Activated CD4-positive, alpha-beta memory T cell treated with anti-CD3 and anti-CD28 coated beads for 36 hours (primary cell): ENCODE measurements around the gene SLC66A3. TPM values are rescaled to one million over a fixed set of nuclear protein-coding genes. Genes with fewer than 3 reads are reported as not detected.

Experiments
- CTCF ChIA-PET: fragments of 350-600 bp; sonication (Branson Sonifier 250); formaldehyde crosslinking; loops from one replicate; lab custom pipeline; 2021; ENCODE audit warnings: antibody characterized with exemption, inconsistent platforms; lab: Charles Lee
- POLR2A ChIA-PET: fragments of 350-600 bp; sonication (Branson Sonifier 250); formaldehyde crosslinking; loops from one replicate; lab custom pipeline; 2021; ENCODE audit warnings: antibody characterized with exemption; lab: Charles Lee
- DNase-seq: peaks from one replicate; pipeline ENCODE4 v3.0.0-alpha.2; 2020
- H3K27ac Mint-ChIP-seq: one replicate; pipeline ENCODE4 v1.8.0; 2021; ENCODE audit warnings: mixed read lengths
- H3K27me3 Mint-ChIP-seq: one replicate; pipeline ENCODE4 v1.8.0; 2021; ENCODE audit warnings: mixed read lengths
- H3K36me3 Mint-ChIP-seq: one replicate; pipeline ENCODE4 v1.8.0; 2021; ENCODE audit warnings: mixed read lengths
- H3K4me1 Mint-ChIP-seq: one replicate; pipeline ENCODE4 v1.8.0; 2021; ENCODE audit warnings: low read depth, mixed read lengths
- H3K4me3 Mint-ChIP-seq: one replicate; pipeline ENCODE4 v1.8.0; 2021; ENCODE audit warnings: mild to moderate bottlenecking, mixed read lengths
- H3K9me3 Mint-ChIP-seq: one replicate; pipeline ENCODE4 v1.8.0; 2021; ENCODE audit warnings: mixed read lengths
- intact Hi-C: fragments of 100-400 bp; cut with micrococcal nuclease; formaldehyde crosslinking; loops from one replicate; pipeline ENCODE4 v1.15.1; 2023
- total RNA-seq, 2 experiments: library from RNA; stranded (reverse); gene quantifications; one replicate each; pipeline ENCODE4 v1.2.3, GENCODE V29; 2021

The SLC66A3 gene
- total RNA-seq, 2 experiments from 2014 or later = 14.4 to 15.9 TPM

DNA sequence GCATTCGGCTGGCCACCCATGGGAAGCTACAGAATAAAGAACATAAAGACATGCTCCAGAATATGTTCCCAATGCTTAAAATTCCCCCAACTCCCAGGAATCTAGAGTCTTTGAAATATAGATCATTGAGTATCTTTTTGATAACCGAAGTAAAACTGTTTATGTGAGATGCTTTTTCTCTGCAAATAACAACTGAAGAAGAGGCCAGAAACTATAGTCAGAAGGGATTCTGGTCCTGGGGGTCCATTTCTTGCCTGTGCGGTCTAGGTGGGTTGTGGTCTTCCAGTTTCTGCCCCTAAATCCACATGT, 30.6 kb upstream of the SLC66A3 start:
- ChIA-PET POLR2A (no interaction called here), CTCF (interaction anchor here (0.6 to 5.5 kb wide), 25 partner anchors 8 to 622 kb away, joined by 3 to 173 read pairs (median 3); partner anchors contain the start of genes LPIN1 and PDIA6)
- no peaks in the 10 kb centered on the region for H3K9me3 Mint-ChIP-seq
- H3K27ac Mint-ChIP-seq = no peak overlapping the region
- peaks cover 8% of the 10 kb centered on the region for H3K4me1 Mint-ChIP-seq
- H3K4me3 Mint-ChIP-seq = no peak overlapping the region
- intact Hi-C loops = loop anchor here (1.0 kb wide), 2 partner anchors 51 to 289 kb away; no protein-coding TSS in a partner anchor
- no peaks in the 10 kb centered on the region for H3K36me3 Mint-ChIP-seq
- no peaks in the 10 kb centered on the region for H3K27me3 Mint-ChIP-seq
- DNase-seq = no peak

GRCh38 chr2:11127761-11128160, 27.5 kb upstream of the SLC66A3 start:
- CTCF ChIA-PET = interaction anchor here (7.2 kb wide), 1 partner anchor 294 kb away, joined by 108 read pairs; no protein-coding TSS in a partner anchor
- H3K4me1 Mint-ChIP-seq = peaks cover 29% of the 10 kb centered on the region
- intact Hi-C loops = no loop called here
- no peak overlapping the region for H3K27ac Mint-ChIP-seq
- H3K4me3 Mint-ChIP-seq = no peak overlapping the region
- POLR2A ChIA-PET = no interaction called here
- no peaks in the 10 kb centered on the region for H3K9me3 Mint-ChIP-seq
- DNase-seq = no peak
- H3K36me3 Mint-ChIP-seq = no peaks in the 10 kb centered on the region
- no peaks in the 10 kb centered on the region for H3K27me3 Mint-ChIP-seq

DNA sequence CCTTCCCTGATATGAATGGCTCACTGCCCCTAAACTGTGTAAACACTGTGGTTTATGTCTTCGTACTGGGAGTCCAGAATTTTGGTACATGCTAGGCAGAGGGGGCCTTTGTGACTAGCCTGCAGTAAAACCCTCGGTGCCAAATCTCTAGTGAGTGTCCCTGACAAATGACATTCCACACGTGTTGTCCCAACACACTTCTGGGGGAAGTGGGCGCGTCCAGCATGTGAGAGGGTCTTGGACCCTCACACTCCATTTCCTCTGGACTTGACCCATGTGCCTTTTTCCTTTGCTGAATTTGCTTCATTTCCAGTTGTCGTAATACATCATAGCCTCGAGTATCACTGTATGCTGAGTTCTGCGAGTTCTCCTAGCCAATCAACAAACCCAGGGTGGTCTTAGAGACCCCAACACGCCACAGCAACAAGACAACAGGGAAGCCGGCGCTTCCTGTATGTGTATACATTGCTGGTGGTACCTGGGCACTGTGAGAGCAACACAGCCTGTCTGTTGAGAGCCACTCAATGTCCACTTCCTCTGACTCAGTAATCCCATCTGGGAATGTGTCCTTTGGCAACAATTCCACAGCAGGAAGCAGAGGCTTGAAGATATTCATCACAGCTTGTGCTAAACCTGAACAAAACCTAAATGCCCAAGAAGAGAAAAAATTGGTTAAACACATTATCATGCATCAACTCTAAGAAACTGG, 26.9 kb upstream of the SLC66A3 start:
- no peak overlapping the region for H3K27ac Mint-ChIP-seq
- H3K4me3 Mint-ChIP-seq = no peak overlapping the region
- H3K27me3 Mint-ChIP-seq = no peaks in the 10 kb centered on the region
- H3K4me1 Mint-ChIP-seq = peaks cover 33% of the 10 kb centered on the region
- H3K9me3 Mint-ChIP-seq = no peaks in the 10 kb centered on the region
- DNase-seq = no peak
- POLR2A ChIA-PET = interaction anchor here (0.7 kb wide), 1 partner anchor 459 kb away, joined by 3 read pairs; no protein-coding TSS in a partner anchor
- CTCF ChIA-PET = interaction anchor here (1.5 to 7.2 kb wide), 3 partner anchors 294 to 319 kb away, joined by 5 to 108 read pairs (median 7); no protein-coding TSS in a partner anchor
- intact Hi-C loops = no loop called here
- no peaks in the 10 kb centered on the region for H3K36me3 Mint-ChIP-seq

- H3K4me3 Mint-ChIP-seq = peak overlapping the region; percentile 62
- H3K4me1 Mint-ChIP-seq = peaks cover 28% of the 10 kb centered on the region
- ChIA-PET CTCF (interaction anchor here (0.8 to 7.2 kb wide), 11 partner anchors 20 to 454 kb away, joined by 3 to 108 read pairs (median 4); no protein-coding TSS in a partner anchor), POLR2A (interaction anchor here (0.5 kb wide), 1 partner anchor 129 kb away, joined by 5 read pairs; no protein-coding TSS in a partner anchor)
- intact Hi-C loops = loop anchor here (1.0 to 10.0 kb wide), 4 partner anchors 285 to 347 kb away; partner anchors contain the start of gene PDIA6
- no peaks in the 10 kb centered on the region for H3K36me3 Mint-ChIP-seq
- H3K27ac Mint-ChIP-seq = peak overlapping the region; percentile 33
- no peaks in the 10 kb centered on the region for H3K9me3 Mint-ChIP-seq
- peak; percentile 88 for DNase-seq
- no peaks in the 10 kb centered on the region for H3K27me3 Mint-ChIP-seq
Measured at GRCh38 chr2:11129598-11130449, 25.4 kb upstream of the SLC66A3 start.

DNA sequence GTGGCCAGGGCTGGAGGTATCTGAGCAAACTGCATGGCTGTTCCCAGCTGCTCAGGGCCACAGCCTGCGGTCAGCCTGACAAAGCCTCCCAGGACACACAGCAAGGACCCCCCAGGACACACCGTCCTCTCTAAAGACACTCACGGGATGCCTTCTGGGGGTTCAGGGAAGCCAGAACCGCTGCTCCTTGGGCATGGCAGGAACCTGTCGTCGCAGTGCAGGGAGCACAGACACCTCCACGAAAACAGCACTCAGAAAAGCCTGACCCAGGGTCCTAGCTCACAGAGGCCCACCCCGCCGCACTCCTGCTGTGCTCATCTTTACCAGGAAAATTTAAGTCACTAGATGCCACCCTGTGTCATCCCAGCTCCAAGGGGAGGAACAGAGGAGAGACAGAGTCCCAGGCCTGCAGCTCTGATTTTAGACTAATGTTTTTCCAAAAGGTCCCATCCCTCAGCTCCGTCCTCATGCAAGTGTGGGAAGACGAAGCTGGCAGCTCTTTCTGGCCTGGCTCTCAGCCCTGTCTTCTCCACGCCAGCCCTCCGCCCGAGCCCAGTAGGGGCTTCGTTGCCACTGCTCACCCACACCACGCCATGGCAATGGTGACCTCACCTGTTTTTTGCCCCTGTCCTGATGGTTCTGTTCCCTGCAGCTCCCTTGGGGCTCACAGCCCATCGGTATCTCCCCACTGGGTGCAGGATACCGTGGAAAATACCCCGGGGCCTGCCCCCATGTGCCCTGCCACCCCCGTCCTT, 23.9 kb upstream of the SLC66A3 start:
- intact Hi-C loops = loop anchor here (5.0 to 10.0 kb wide), 3 partner anchors 283 to 346 kb away; partner anchors contain the start of gene PDIA6
- no peak for DNase-seq
- Mint-ChIP-seq H3K27me3 (no peaks in the 10 kb centered on the region), H3K9me3 (no peaks in the 10 kb centered on the region), H3K4me1 (peaks cover 28% of the 10 kb centered on the region), H3K4me3 (peak overlapping the region; percentile 65), H3K27ac (no peak overlapping the region), H3K36me3 (no peaks in the 10 kb centered on the region)
- CTCF ChIA-PET = interaction anchor here (0.8 to 7.2 kb wide), 22 partner anchors 9 to 552 kb away, joined by 3 to 123 read pairs (median 11); partner anchors contain the start of genes PDIA6, ROCK2 and SLC66A3
- POLR2A ChIA-PET = interaction anchor here (2.7 kb wide), 1 partner anchor 24 kb away, joined by 14 read pairs; the partner anchor contains the start of gene SLC66A3

GRCh38 chr2:11132036-11132671, 23.1 kb upstream of the SLC66A3 start:
- H3K36me3 Mint-ChIP-seq = no peaks in the 10 kb centered on the region
- CTCF ChIA-PET = interaction anchor here (0.6 to 7.2 kb wide), 42 partner anchors 9 to 556 kb away, joined by 3 to 123 read pairs (median 4); partner anchors contain the start of genes PDIA6, ROCK2 and SLC66A3

DNA sequence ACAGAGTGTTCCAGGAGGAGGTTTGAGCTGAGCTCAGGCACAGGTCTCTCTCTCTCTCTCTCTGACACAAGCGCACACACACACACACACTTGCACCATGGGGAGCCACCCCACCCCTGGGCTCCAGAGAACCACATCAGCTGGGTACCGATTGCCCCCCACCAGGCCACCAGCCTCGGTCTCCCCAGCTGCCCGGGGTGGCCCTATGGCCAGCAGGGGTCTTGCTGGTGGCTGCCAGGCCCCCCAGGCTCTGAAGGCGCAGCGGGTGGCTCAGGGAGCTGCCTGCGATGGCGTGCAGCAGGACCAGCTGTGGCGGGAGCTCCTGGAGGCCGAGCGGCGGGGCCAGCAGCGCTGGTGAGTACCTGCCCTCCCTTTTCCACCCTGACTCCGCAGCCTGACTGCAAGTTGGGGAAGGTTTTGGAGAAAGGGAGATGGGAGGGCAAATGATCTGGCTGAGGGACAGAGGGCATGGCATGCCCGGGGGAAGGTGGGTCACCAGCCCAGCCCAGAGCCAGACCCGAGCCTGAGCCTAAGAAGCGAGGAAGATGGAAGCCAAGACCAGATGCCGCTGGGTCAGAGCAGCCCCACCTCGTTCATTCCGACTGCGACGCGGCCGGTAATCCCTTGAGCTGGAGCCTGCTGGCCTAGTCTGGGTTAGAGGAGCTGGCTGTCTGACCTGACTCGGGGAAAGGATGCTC, 21.9 kb upstream of the SLC66A3 start:
- DNase-seq = no peak
- peaks cover 28% of the 10 kb centered on the region for H3K4me1 Mint-ChIP-seq
- H3K36me3 Mint-ChIP-seq = no peaks in the 10 kb centered on the region
- H3K4me3 Mint-ChIP-seq = peak overlapping the region; percentile 65
- ChIA-PET POLR2A (interaction anchor here (0.6 to 2.7 kb wide), 4 partner anchors 10 to 100 kb away, joined by 3 to 14 read pairs (median 4); partner anchors contain the start of gene SLC66A3), CTCF (interaction anchor here (0.5 to 7.2 kb wide), 53 partner anchors 10 to 1955 kb away, joined by 3 to 123 read pairs (median 5); partner anchors contain the start of genes PDIA6, ROCK2 and SLC66A3)
- intact Hi-C loops = loop anchor here (2.0 to 10.0 kb wide), 5 partner anchors 21 to 549 kb away; partner anchors contain the start of genes PDIA6 and SLC66A3
- H3K9me3 Mint-ChIP-seq = no peaks in the 10 kb centered on the region
- H3K27me3 Mint-ChIP-seq = no peaks in the 10 kb centered on the region
- H3K27ac Mint-ChIP-seq = no peak overlapping the region

More at GRCh38 chr2:11132036-11132671, 23.1 kb upstream of the SLC66A3 start:
- intact Hi-C loops = loop anchor here (1.0 to 10.0 kb wide), 8 partner anchors 23 to 551 kb away; partner anchors contain the start of genes PDIA6 and SLC66A3
- no peak for DNase-seq
- Mint-ChIP-seq H3K4me3 (peak overlapping the region; percentile 65), H3K4me1 (peaks cover 28% of the 10 kb centered on the region), H3K9me3 (no peaks in the 10 kb centered on the region), H3K27ac (peak overlapping the region; percentile 75), H3K27me3 (no peaks in the 10 kb centered on the region)
- POLR2A ChIA-PET = interaction anchor here (0.7 to 2.7 kb wide), 5 partner anchors 12 to 455 kb away, joined by 3 to 14 read pairs (median 4); partner anchors contain the start of gene SLC66A3

DNA sequence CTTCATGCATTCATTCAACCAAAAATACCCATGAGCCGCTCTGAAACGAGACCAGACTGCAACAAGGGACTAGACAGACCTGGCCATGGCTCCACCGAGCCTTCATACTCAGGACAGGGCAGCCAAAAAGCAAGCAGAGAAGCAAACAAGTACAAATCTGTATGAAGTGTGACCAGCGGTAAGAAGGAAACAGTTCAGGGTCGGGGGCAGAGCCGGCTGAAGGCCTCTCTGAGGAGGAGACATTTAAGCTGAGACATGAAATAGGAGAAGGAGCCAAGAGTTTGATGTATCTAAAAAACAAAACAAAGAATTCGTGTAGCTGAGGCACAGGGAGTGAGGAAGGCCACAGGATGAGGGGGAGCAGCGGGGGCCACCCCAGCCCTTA, 21.3 kb upstream of the SLC66A3 start:
- Mint-ChIP-seq H3K36me3 (no peaks in the 10 kb centered on the region), H3K27me3 (no peaks in the 10 kb centered on the region), H3K4me1 (peaks cover 27% of the 10 kb centered on the region), H3K27ac (no peak overlapping the region), H3K4me3 (no peak overlapping the region), H3K9me3 (no peaks in the 10 kb centered on the region)
- POLR2A ChIA-PET = interaction anchor here (1.5 to 2.7 kb wide), 2 partner anchors 10 to 22 kb away, joined by 4 to 14 read pairs; partner anchors contain the start of gene SLC66A3
- no peak for DNase-seq
- CTCF ChIA-PET = interaction anchor here (1.1 to 7.2 kb wide), 11 partner anchors 9 to 554 kb away, joined by 6 to 123 read pairs (median 18); partner anchors contain the start of gene ROCK2
- intact Hi-C loops = loop anchor here (2.0 to 10.0 kb wide), 5 partner anchors 21 to 549 kb away; partner anchors contain the start of genes PDIA6 and SLC66A3

- intact Hi-C loops = loop anchor here (5.0 to 10.0 kb wide), 3 partner anchors 280 to 343 kb away; partner anchors contain the start of gene PDIA6
- H3K36me3 Mint-ChIP-seq = no peaks in the 10 kb centered on the region
- POLR2A ChIA-PET = interaction anchor here (2.7 kb wide), 1 partner anchor 21 kb away, joined by 14 read pairs; the partner anchor contains the start of gene SLC66A3
- no peak overlapping the region for H3K27ac Mint-ChIP-seq
- no peak overlapping the region for H3K4me3 Mint-ChIP-seq
- DNase-seq = no peak
- CTCF ChIA-PET = interaction anchor here (3.0 to 7.2 kb wide), 4 partner anchors 278 to 448 kb away, joined by 26 to 123 read pairs (median 78); no protein-coding TSS in a partner anchor
- no peaks in the 10 kb centered on the region for H3K27me3 Mint-ChIP-seq
- H3K4me1 Mint-ChIP-seq = peaks cover 27% of the 10 kb centered on the region
- no peaks in the 10 kb centered on the region for H3K9me3 Mint-ChIP-seq
Measured at GRCh38 chr2:11134349-11134748, 20.9 kb upstream of the SLC66A3 start.

DNA sequence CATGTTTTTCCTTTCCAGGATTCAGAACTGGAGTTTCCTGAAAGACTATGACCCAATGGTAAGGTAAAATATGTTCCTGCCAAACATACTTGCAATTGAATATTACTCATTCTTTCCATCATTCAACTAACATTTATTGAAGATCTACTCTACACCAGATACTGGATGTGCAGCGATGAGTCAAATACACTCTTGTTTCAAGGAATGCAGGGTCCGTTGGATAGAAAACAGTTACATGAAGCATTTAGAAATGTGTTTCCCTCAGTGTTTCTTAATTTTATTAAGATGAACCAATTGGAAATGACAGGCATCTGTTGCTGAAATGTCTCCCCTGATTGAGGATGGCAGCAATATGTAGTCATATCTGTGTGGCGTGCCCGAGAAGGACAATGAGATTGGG, 14.8 kb upstream of the SLC66A3 start:
- intact Hi-C loops = no loop called here
- no peak overlapping the region for H3K27ac Mint-ChIP-seq
- no peak for DNase-seq
- no peaks in the 10 kb centered on the region for H3K36me3 Mint-ChIP-seq
- peaks cover 8% of the 10 kb centered on the region for H3K27me3 Mint-ChIP-seq
- no peaks in the 10 kb centered on the region for H3K4me1 Mint-ChIP-seq
- ChIA-PET CTCF (no interaction called here), POLR2A (no interaction called here)
- H3K9me3 Mint-ChIP-seq = peaks cover 1% of the 10 kb centered on the region
- no peak overlapping the region for H3K4me3 Mint-ChIP-seq
